ENCODE measurements around the gene PTCD2.

Gene PTCD2

DNA sequence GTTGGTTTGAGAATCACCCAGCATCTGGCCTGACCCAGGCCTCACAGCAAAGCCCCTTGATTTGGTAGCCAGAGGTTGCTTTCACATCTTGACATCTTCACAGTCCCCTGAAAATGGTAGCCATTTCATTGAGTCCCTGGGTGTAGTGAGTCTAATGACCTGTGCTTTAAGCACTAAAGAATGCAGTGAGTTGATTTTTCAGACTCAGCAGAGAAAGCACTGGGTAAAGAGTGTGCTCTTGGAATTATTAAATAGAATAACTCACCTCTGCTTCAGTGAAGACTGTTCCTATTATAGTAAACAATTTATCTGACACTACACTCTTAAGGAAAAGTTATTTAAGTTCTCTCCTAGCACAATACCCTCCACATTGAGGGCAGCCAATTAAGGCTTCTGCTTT is 56.2 kb downstream of the PTCD2 start:
- no peak overlapping the region for H3K4me3 ChIP-seq (ENCODE audit: low read length)
- no peaks in the 10 kb centered on the region for H3K9me2 ChIP-seq (replicated peaks; ENCODE audit: control insufficient read depth, low read length)
- TF ChIP-seq, protein P1, sequence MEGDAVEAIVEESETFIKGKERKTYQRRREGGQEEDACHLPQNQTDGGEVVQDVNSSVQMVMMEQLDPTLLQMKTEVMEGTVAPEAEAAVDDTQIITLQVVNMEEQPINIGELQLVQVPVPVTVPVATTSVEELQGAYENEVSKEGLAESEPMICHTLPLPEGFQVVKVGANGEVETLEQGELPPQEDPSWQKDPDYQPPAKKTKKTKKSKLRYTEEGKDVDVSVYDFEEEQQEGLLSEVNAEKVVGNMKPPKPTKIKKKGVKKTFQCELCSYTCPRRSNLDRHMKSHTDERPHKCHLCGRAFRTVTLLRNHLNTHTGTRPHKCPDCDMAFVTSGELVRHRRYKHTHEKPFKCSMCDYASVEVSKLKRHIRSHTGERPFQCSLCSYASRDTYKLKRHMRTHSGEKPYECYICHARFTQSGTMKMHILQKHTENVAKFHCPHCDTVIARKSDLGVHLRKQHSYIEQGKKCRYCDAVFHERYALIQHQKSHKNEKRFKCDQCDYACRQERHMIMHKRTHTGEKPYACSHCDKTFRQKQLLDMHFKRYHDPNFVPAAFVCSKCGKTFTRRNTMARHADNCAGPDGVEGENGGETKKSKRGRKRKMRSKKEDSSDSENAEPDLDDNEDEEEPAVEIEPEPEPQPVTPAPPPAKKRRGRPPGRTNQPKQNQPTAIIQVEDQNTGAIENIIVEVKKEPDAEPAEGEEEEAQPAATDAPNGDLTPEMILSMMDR (IDR thresholded peaks at IDR 0.05; ENCODE audit: low read depth, low read length, poor library complexity, severe bottlenecking) = no peak
- no peak overlapping the region for H3K4me2 ChIP-seq (ENCODE audit: low read length)
- no peaks in the 10 kb centered on the region for H4K20me1 ChIP-seq (ENCODE audit: control insufficient read depth, insufficient read depth, low read depth, low read length)
- H3K79me2 ChIP-seq (ENCODE audit: control insufficient read depth, low read length) = no peaks in the 10 kb centered on the region
- H3K4me1 ChIP-seq (ENCODE audit: control insufficient read depth, low read length) = no peaks in the 10 kb centered on the region
- H3K27ac ChIP-seq (ENCODE audit: low read depth, low read length) = no peak overlapping the region
- H3K27me3 ChIP-seq (ENCODE audit: control insufficient read depth, low read length) = peaks cover 6% of the 10 kb centered on the region; the same call in 1 of the 2 replicates
- H3F3A ChIP-seq (ENCODE audit: control insufficient read depth, insufficient read depth) = no peaks in the 10 kb centered on the region
- H3K36me3 ChIP-seq (ENCODE audit: control insufficient read depth, low read length) = no peaks in the 10 kb centered on the region
- no peaks in the 10 kb centered on the region for H3K9me3 ChIP-seq (ENCODE audit: control insufficient read depth, insufficient read depth, low read length)

DNA sequence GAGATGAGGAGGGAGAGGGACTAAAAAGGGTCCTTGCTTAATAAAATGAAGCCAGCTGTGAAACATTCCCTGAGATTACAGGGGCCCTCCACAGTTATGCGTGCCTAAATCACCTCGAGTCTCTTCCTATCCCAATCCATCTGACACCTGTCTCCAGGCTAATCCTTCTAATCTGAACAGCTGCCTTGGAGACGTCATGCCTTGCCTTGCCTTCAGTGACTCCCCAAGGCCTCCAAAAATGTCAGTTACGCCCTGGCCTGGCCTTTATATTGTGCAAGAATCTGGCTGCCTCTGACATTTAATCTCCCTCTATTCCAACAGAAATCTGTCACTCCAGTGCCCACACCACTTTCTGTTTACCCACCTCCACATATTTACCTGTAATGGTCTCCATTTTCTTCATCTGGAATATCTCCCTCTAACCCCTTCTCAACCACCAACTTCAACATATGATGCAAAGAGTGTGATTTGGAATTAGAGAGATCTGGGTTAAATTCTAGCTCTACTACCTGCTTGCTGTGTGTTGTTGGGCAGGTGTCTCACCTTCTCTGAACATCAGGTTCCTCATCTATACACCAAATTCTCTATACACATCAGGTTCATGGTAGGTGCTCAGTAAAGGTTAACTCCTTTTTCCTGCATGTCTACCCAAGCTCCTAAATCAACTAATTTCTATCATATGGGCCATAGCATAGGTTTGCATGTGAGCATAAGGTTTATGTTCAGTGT is 57.9 kb downstream of the PTCD2 start:
- no peak overlapping the region for H3K4me3 ChIP-seq (ENCODE audit: low read length)
- no peaks in the 10 kb centered on the region for H3K9me3 ChIP-seq (ENCODE audit: control insufficient read depth, insufficient read depth, low read length)
- peaks cover 6% of the 10 kb centered on the region; the same call in 1 of the 2 replicates for H3K27me3 ChIP-seq (ENCODE audit: control insufficient read depth, low read length)
- H3K36me3 ChIP-seq (ENCODE audit: control insufficient read depth, low read length) = no peaks in the 10 kb centered on the region
- no peaks in the 10 kb centered on the region for H4K20me1 ChIP-seq (ENCODE audit: control insufficient read depth, insufficient read depth, low read depth, low read length)
- H3K79me2 ChIP-seq (ENCODE audit: control insufficient read depth, low read length) = no peaks in the 10 kb centered on the region
- no peak for TF ChIP-seq EZH2phosphoT487 (IDR thresholded peaks at IDR 0.05; ENCODE audit: borderline replicate concordance, low read length)
- TF ChIP-seq, protein P1 (IDR thresholded peaks at IDR 0.05; ENCODE audit: low read depth, low read length, poor library complexity, severe bottlenecking) = no peak
- no peak overlapping the region for H3K4me2 ChIP-seq (ENCODE audit: low read length)
- H3K4me1 ChIP-seq (ENCODE audit: control insufficient read depth, low read length) = no peaks in the 10 kb centered on the region
- H3K9me2 ChIP-seq (replicated peaks; ENCODE audit: control insufficient read depth, low read length) = no peaks in the 10 kb centered on the region
- H3K27ac ChIP-seq (ENCODE audit: low read depth, low read length) = no peak overlapping the region
- no peaks in the 10 kb centered on the region for H3F3A ChIP-seq (ENCODE audit: control insufficient read depth, insufficient read depth)

DNA sequence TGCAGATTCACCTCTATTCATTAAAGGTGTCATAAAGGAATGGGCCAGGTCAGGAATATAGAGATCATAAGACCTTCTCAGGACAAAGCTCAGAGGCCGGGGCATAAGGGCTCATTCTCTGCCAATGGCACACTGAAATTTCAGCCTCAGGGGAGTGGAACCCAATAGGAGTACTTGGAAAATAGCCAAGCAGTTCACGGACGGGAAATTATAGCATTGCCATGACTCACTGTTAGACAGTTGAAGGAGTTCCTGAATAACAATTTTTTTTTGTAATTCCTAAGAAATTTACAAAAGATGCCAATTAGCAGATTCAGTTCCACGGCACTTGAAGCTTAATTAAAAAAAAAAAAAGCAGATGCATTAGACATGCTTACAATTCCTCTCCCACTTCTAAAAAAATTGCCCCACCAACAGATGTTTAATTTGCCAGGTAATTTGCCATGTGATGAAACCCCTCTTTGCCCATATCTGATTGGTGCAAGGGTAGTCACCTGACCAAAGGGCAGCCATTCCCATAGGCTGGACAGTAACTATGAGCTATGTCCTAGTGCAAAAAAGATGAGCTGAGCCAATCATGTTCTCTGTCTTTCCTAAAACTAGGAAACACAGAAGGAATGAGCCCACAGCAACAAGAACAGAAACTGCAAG is 58.6 kb downstream of the PTCD2 start:
- Histone ChIP-seq H3K4me2 (ENCODE audit: low read length) (no peak overlapping the region), H3K27ac (ENCODE audit: low read depth, low read length) (no peak overlapping the region), H3K27me3 (ENCODE audit: control insufficient read depth, low read length) (peaks cover 6% of the 10 kb centered on the region; the same call in 1 of the 2 replicates), H3K79me2 (ENCODE audit: control insufficient read depth, low read length) (no peaks in the 10 kb centered on the region), H3K9me3 (ENCODE audit: control insufficient read depth, insufficient read depth, low read length) (no peaks in the 10 kb centered on the region), H3K36me3 (ENCODE audit: control insufficient read depth, low read length) (no peaks in the 10 kb centered on the region), H3K4me1 (ENCODE audit: control insufficient read depth, low read length) (no peaks in the 10 kb centered on the region), H3K4me3 (ENCODE audit: low read length) (no peak overlapping the region), H3K9me2 (replicated peaks; ENCODE audit: control insufficient read depth, low read length) (no peaks in the 10 kb centered on the region), H4K20me1 (ENCODE audit: control insufficient read depth, insufficient read depth, low read depth, low read length) (no peaks in the 10 kb centered on the region), H3F3A (ENCODE audit: control insufficient read depth, insufficient read depth) (no peaks in the 10 kb centered on the region)
- no peak for TF ChIP-seq EZH2phosphoT487 (IDR thresholded peaks at IDR 0.05; ENCODE audit: borderline replicate concordance, low read length)
- TF ChIP-seq, protein P1 (IDR thresholded peaks at IDR 0.05; ENCODE audit: low read depth, low read length, poor library complexity, severe bottlenecking) = no peak

Data from DOHH2 (cell line).